Activated naive CD4-positive, alpha-beta T cell treated with anti-CD3 and anti-CD28 coated beads for 36 hours (primary cell): ENCODE data around the gene ACTR3C. TPM values are rescaled to one million over a fixed set of nuclear protein-coding genes. Genes with fewer than 3 reads are reported as not detected.

Source experiments
- CTCF ChIA-PET: fragments of 350-600 bp; sonication (Branson Sonifier 250); formaldehyde crosslinking; loops from one replicate; lab custom pipeline; 2021; ENCODE audit warnings: antibody characterized with exemption; lab: Charles Lee
- DNase-seq: peaks from one replicate; pipeline ENCODE4 v3.0.0-alpha.2; 2020
- H3K27ac Mint-ChIP-seq: one replicate; pipeline ENCODE4 v1.8.0; 2021; ENCODE audit warnings: mild to moderate bottlenecking, mixed read lengths
- H3K27me3 Mint-ChIP-seq: one replicate; pipeline ENCODE4 v1.8.0; 2021; ENCODE audit warnings: low read depth, mixed read lengths
- H3K36me3 Mint-ChIP-seq: one replicate; pipeline ENCODE4 v1.8.0; 2021; ENCODE audit warnings: low read depth, mixed read lengths
- H3K4me1 Mint-ChIP-seq: one replicate; pipeline ENCODE4 v1.8.0; 2021; ENCODE audit warnings: low read depth, mixed read lengths
- H3K4me3 Mint-ChIP-seq: one replicate; pipeline ENCODE4 v1.8.0; 2021; ENCODE audit warnings: mild to moderate bottlenecking, moderate library complexity, mixed read lengths
- H3K9me3 Mint-ChIP-seq: one replicate; pipeline ENCODE4 v1.8.0; 2021; ENCODE audit warnings: mixed read lengths
- intact Hi-C: fragments of 100-400 bp; cut with micrococcal nuclease; formaldehyde crosslinking; loops from one replicate; pipeline ENCODE4 v1.15.1; 2023
- total RNA-seq, 2 experiments: library from RNA; stranded (reverse); gene quantifications; one replicate each; pipeline ENCODE4 v1.2.3, GENCODE V29; 2021

ACTR3C gene
- total RNA-seq, 2 experiments from 2014 or later, result 3.1 to 3.4 TPM

GRCh38 chr7:150340875-150341262, 17.5 kb upstream of the ACTR3C start:
- H3K9me3 Mint-ChIP-seq, result peaks cover 4% of the 10 kb centered on the region
- CTCF ChIA-PET, result no interaction called here
- H3K36me3 Mint-ChIP-seq, result peaks cover 7% of the 10 kb centered on the region

GRCh38 chr7:150340024-150340749, 16.8 kb upstream of the ACTR3C start:
- DNase-seq, result no peak
- peaks cover 21% of the 10 kb centered on the region for H3K27me3 Mint-ChIP-seq
- intact Hi-C loops, result no loop called here
- H3K9me3 Mint-ChIP-seq, result peaks cover 4% of the 10 kb centered on the region
- CTCF ChIA-PET, result no interaction called here
- no peak overlapping the region for H3K4me3 Mint-ChIP-seq
- no peak overlapping the region for H3K27ac Mint-ChIP-seq
- H3K36me3 Mint-ChIP-seq, result peaks cover 7% of the 10 kb centered on the region
- H3K4me1 Mint-ChIP-seq, result peaks cover 4% of the 10 kb centered on the region

More at GRCh38 chr7:150340875-150341262, 17.5 kb upstream of the ACTR3C start:
- Mint-ChIP-seq H3K4me3 (no peak overlapping the region), H3K27ac (no peak overlapping the region), H3K4me1 (peaks cover 4% of the 10 kb centered on the region), H3K27me3 (peaks cover 21% of the 10 kb centered on the region)
- intact Hi-C loops, result no loop called here
- DNase-seq, result no peak

GRCh38 chr7:150339409-150339809, 16.1 kb upstream of the ACTR3C start:
- Mint-ChIP-seq H3K36me3 (peaks cover 7% of the 10 kb centered on the region), H3K4me3 (no peak overlapping the region), H3K4me1 (peaks cover 4% of the 10 kb centered on the region), H3K27ac (no peak overlapping the region), H3K9me3 (peaks cover 4% of the 10 kb centered on the region), H3K27me3 (peaks cover 21% of the 10 kb centered on the region)
- DNase-seq, result no peak
- CTCF ChIA-PET, result no interaction called here
- intact Hi-C loops, result no loop called here

- CTCF ChIA-PET, result interaction anchor here (0.6 kb wide), 1 partner anchor 9 kb away, joined by 3 read pairs; no protein-coding TSS in a partner anchor
- Mint-ChIP-seq H3K27ac (no peak overlapping the region), H3K4me1 (peaks cover 4% of the 10 kb centered on the region), H3K27me3 (peaks cover 19% of the 10 kb centered on the region), H3K36me3 (peaks cover 7% of the 10 kb centered on the region), H3K9me3 (peaks cover under 1% of the 10 kb centered on the region), H3K4me3 (no peak overlapping the region)
- no peak for DNase-seq
- intact Hi-C loops, result no loop called here
Measured at GRCh38 chr7:150338166-150338829, 15.0 kb upstream of the ACTR3C start.

- H3K27ac Mint-ChIP-seq, result no peak overlapping the region
- no peak overlapping the region for H3K4me3 Mint-ChIP-seq
- H3K9me3 Mint-ChIP-seq, result no peaks in the 10 kb centered on the region
- H3K36me3 Mint-ChIP-seq, result peaks cover 7% of the 10 kb centered on the region
- CTCF ChIA-PET, result no interaction called here
- peaks cover 19% of the 10 kb centered on the region for H3K27me3 Mint-ChIP-seq
- intact Hi-C loops, result no loop called here
- H3K4me1 Mint-ChIP-seq, result peaks cover 4% of the 10 kb centered on the region
- no peak for DNase-seq
Measured at GRCh38 chr7:150337659-150338081, 14.3 kb upstream of the ACTR3C start.

- peaks cover 16% of the 10 kb centered on the region for H3K27me3 Mint-ChIP-seq
- CTCF ChIA-PET, result no interaction called here
- no peak overlapping the region for H3K4me3 Mint-ChIP-seq
- H3K4me1 Mint-ChIP-seq, result peaks cover 4% of the 10 kb centered on the region
- no peak overlapping the region for H3K27ac Mint-ChIP-seq
- H3K9me3 Mint-ChIP-seq, result no peaks in the 10 kb centered on the region
- no peak for DNase-seq
- intact Hi-C loops, result no loop called here
- peaks cover 7% of the 10 kb centered on the region for H3K36me3 Mint-ChIP-seq
Measured at GRCh38 chr7:150337179-150337578, 13.8 kb upstream of the ACTR3C start.

GRCh38 chr7:150336746-150337145, 13.4 kb upstream of the ACTR3C start:
- H3K36me3 Mint-ChIP-seq, result peaks cover 7% of the 10 kb centered on the region
- CTCF ChIA-PET, result no interaction called here
- DNase-seq, result no peak
- no peak overlapping the region for H3K27ac Mint-ChIP-seq
- no peaks in the 10 kb centered on the region for H3K9me3 Mint-ChIP-seq
- intact Hi-C loops, result no loop called here
- peaks cover 2% of the 10 kb centered on the region for H3K4me1 Mint-ChIP-seq
- H3K27me3 Mint-ChIP-seq, result peaks cover 12% of the 10 kb centered on the region
- no peak overlapping the region for H3K4me3 Mint-ChIP-seq

- Mint-ChIP-seq H3K36me3 (peaks cover 8% of the 10 kb centered on the region), H3K27ac (no peak overlapping the region)
- intact Hi-C loops, result no loop called here
Measured at GRCh38 chr7:150335774-150336112, 12.4 kb upstream of the ACTR3C start.

GRCh38 chr7:150335108-150335773, 11.9 kb upstream of the ACTR3C start:
- Mint-ChIP-seq H3K9me3 (no peaks in the 10 kb centered on the region), H3K4me1 (no peaks in the 10 kb centered on the region), H3K36me3 (peaks cover 8% of the 10 kb centered on the region), H3K27me3 (peaks cover 8% of the 10 kb centered on the region), H3K4me3 (no peak overlapping the region), H3K27ac (no peak overlapping the region)
- CTCF ChIA-PET, result interaction anchor here (0.6 to 1.4 kb wide), 2 partner anchors 9 to 21 kb away, joined by 4 to 7 read pairs; no protein-coding TSS in a partner anchor
- DNase-seq, result no peak
- intact Hi-C loops, result no loop called here

More at GRCh38 chr7:150335774-150336112, 12.4 kb upstream of the ACTR3C start:
- no peaks in the 10 kb centered on the region for H3K4me1 Mint-ChIP-seq
- no peak for DNase-seq
- H3K4me3 Mint-ChIP-seq, result no peak overlapping the region
- H3K27me3 Mint-ChIP-seq, result peaks cover 11% of the 10 kb centered on the region
- H3K9me3 Mint-ChIP-seq, result no peaks in the 10 kb centered on the region
- CTCF ChIA-PET, result interaction anchor here (1.4 kb wide), 1 partner anchor 20 kb away, joined by 7 read pairs; no protein-coding TSS in a partner anchor

- Mint-ChIP-seq H3K27me3 (no peaks in the 10 kb centered on the region), H3K9me3 (no peaks in the 10 kb centered on the region), H3K4me3 (no peak overlapping the region), H3K36me3 (peaks cover 8% of the 10 kb centered on the region), H3K4me1 (no peaks in the 10 kb centered on the region), H3K27ac (no peak overlapping the region)
- intact Hi-C loops, result no loop called here
- no peak for DNase-seq
- CTCF ChIA-PET, result interaction anchor here (0.8 kb wide), 1 partner anchor 451 kb away, joined by 3 read pairs; no protein-coding TSS in a partner anchor
Measured at GRCh38 chr7:150334108-150334507, 10.8 kb upstream of the ACTR3C start.

GRCh38 chr7:150333659-150334058, 10.3 kb upstream of the ACTR3C start:
- Mint-ChIP-seq H3K4me3 (no peak overlapping the region), H3K4me1 (no peaks in the 10 kb centered on the region), H3K27me3 (no peaks in the 10 kb centered on the region), H3K36me3 (peaks cover 10% of the 10 kb centered on the region), H3K9me3 (no peaks in the 10 kb centered on the region), H3K27ac (no peak overlapping the region)
- DNase-seq, result no peak
- intact Hi-C loops, result no loop called here
- CTCF ChIA-PET, result interaction anchor here (0.8 kb wide), 1 partner anchor 450 kb away, joined by 3 read pairs; no protein-coding TSS in a partner anchor

- Mint-ChIP-seq H3K9me3 (no peaks in the 10 kb centered on the region), H3K4me3 (no peak overlapping the region), H3K27me3 (no peaks in the 10 kb centered on the region), H3K4me1 (no peaks in the 10 kb centered on the region), H3K27ac (peak overlapping the region; percentile 65), H3K36me3 (peaks cover 11% of the 10 kb centered on the region)
- intact Hi-C loops, result no loop called here
- CTCF ChIA-PET, result no interaction called here
- no peak for DNase-seq
Measured at GRCh38 chr7:150332852-150333635, 9.7 kb upstream of the ACTR3C start.
